Transverse colon (tissue), 4 donors: ENCODE measurements around the gene CLIC4.

ENCODE experiments used
- POLR2A ChIP-seq: fragments of 450-650 bp; IDR thresholded peaks from one replicate; pipeline ENCODE4 v1.6.1; 2016; ENCODE audit warnings: antibody characterized with exemption, mild to moderate bottlenecking, moderate library complexity
- POLR2AphosphoS5 ChIP-seq, 3 donors: sonication (generic); formaldehyde crosslinking; IDR thresholded peaks; one replicate each; pipeline ENCODE4 v1.6.1; 2016; ENCODE audit warnings: antibody characterized with exemption in 3 of 3
- TF ChIP-seq, protein P1 (sequence below), 5 experiments: fragments of 200-600 bp in 3 of 5; fragments of 450-650 bp in 2 of 5; sonication (generic) in 3 of 5; IDR thresholded peaks; 1 replicate in 2 of 5; 2 replicates in 3 of 5; pipeline ENCODE4 v1.5.1; 2016 to 2017; ENCODE audit warnings: antibody characterized with exemption in 5 of 5, inconsistent platforms in 3 of 5, mild to moderate bottlenecking in 2 of 5, moderate library complexity in 1 of 5

DNA sequence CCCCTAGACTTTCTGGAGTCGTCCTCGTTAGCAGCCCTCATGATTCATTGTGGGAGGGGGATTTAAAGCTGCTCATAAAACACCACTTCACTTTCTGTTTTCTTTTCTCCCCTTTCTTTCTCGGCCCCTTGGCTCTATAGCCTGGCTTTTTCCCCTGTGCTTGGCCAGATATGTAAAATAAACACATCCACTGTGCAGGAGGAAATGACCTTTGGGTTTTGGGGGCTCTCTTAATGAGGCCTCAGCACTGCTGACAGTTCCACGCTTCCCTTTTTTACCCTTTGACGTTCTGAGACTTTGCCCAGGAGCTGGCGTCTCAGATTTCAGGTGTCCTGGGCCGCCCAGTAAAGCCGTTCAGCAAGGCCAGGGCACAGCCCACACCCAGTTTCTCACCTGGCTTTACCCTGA is 119.1 kb downstream of the CLIC4 start:
- TF ChIP-seq POLR2AphosphoS5 (IDR thresholded peaks at IDR 0.05) (no peak), POLR2A (no peak)
- TF ChIP-seq, protein P1, sequence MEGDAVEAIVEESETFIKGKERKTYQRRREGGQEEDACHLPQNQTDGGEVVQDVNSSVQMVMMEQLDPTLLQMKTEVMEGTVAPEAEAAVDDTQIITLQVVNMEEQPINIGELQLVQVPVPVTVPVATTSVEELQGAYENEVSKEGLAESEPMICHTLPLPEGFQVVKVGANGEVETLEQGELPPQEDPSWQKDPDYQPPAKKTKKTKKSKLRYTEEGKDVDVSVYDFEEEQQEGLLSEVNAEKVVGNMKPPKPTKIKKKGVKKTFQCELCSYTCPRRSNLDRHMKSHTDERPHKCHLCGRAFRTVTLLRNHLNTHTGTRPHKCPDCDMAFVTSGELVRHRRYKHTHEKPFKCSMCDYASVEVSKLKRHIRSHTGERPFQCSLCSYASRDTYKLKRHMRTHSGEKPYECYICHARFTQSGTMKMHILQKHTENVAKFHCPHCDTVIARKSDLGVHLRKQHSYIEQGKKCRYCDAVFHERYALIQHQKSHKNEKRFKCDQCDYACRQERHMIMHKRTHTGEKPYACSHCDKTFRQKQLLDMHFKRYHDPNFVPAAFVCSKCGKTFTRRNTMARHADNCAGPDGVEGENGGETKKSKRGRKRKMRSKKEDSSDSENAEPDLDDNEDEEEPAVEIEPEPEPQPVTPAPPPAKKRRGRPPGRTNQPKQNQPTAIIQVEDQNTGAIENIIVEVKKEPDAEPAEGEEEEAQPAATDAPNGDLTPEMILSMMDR (IDR thresholded peaks at IDR 0.05): no peak
